Right renal pelvis (tissue), 4 donors: Measurements from ENCODE around the gene ABL2. TPM values are rescaled to one million over a fixed set of nuclear protein-coding genes. Genes with fewer than 3 reads are reported as not detected.
"Not testable (repeated sequence)": the region's sequence is repeated elsewhere in the genome, so short reads cannot be mapped to it uniquely, and the experiment has no call there.

ENCODE experiments used
- DNase-seq, 4 donors: peaks; one replicate each; pipeline ENCODE4 v3.0.0-alpha.2; 2013; ENCODE audit warnings: low read depth in 4 of 4, low spot score in 3 of 4, missing footprints in 1 of 4
- polyA plus RNA-seq, 4 donors: library from polyadenylated mRNA; unstranded; fragments of 120-200 nt; gene quantifications; one replicate each; pipeline ENCODE4 v1.2.1, GENCODE V29; 2013; ENCODE audit not compliant: insufficient read length in 4 of 4

Gene ABL2
- polyA plus RNA-seq: 10 to 100 TPM; 10.7 to 11.2 (median 10.9) TPM

DNA sequence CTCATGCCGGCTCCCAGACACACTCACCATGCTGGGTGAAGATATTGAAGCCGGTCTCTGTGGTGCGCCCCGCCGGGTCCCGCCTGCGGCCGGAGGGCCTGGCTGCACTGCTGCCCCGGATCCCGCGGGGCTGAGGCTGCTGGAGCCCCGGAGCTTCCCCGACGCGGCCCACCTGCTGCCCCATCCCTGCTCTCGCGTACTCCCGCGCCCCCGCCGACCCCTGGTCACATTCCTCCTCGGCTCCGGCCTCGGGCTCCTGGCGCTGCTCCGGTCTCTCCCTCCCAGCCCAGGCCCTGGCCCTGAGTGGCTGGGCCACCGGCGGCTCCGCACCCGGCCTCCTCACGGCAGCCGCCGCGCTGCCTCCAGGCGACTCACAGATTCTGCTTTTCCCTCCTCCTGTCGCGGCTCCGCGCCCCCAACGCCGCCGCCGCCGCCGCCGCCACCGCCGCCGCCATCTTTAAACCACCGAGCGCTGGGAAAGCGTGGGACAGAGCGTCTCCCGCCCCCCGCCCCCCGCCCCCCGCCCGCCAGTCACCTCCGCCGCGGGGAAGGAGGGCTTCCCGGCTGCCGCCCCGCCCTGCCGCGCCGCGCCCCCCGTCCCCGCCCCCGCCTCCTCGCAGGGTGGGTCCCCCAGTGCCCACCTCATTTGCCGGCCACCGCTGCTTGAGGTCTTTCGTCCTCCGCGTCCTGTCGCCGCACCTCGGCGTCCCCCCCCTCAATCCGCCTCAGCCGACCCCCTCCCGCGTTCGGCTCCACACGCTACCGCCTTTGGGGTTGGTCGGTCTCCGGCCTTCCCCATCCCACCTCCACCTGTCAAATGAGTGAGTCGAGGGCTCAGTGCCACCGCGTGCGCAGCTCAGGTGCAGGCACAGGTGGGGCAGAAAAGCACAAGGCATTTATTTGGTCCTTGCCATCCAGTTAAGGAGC, at the start of gene ABL2:
TSS of gene ABL2 (minus strand) at position 464 of the 927 bp plus-strand sequence. CDS start at position 184, 280 bp downstream.
- DNase-seq: peak in 2 of 4 donors; percentile 12 to 26

DNA sequence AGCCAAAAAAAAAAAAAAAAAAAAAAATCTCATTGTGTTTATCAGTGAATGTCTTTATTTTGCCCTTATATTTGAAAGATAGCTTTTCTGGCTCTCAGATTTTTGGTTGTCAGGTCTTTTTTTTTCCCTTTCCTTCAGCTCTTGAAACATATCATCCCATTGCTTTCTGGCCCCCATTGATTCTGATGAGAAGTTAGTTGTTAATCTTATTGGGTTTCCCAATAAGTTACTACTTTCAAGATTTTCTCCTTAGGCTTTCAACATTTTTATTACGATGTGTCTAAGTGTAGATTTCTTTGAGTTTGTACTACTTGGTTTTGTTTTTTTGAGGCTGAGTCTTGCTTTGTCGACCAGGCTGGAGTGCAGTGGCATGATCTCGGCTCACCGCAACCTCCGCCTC, 49.4 kb upstream of the ABL2 start:
- DNase-seq: no peak

GRCh38 chr1:179274424-179274823, 44.9 kb upstream of the ABL2 start:
- not testable (repeated sequence) for DNase-seq

- no peak for DNase-seq
Measured at GRCh38 chr1:179269071-179269470, 39.6 kb upstream of the ABL2 start.

GRCh38 chr1:179264507-179264906, 35.0 kb upstream of the ABL2 start:
- DNase-seq: no peak

DNA sequence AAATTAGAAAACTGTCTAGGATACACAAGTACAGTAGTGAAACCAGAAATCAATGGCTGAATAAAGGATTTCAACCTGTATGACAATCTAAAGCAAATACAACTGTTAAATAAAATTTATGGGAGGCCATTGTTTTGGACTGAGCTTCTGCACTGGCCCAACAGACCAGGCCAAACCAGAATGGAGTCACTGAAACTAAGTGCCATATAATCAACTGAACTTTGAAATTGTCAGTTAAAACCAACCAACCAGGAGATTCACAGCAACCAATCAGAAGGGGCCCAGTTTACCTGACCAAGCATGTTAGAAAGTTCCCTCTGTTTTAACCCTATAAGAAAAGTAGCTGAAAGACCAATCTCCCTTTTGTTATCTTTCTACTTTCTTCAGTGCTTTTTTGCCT, 33.6 kb upstream of the ABL2 start:
- DNase-seq: no peak

DNA sequence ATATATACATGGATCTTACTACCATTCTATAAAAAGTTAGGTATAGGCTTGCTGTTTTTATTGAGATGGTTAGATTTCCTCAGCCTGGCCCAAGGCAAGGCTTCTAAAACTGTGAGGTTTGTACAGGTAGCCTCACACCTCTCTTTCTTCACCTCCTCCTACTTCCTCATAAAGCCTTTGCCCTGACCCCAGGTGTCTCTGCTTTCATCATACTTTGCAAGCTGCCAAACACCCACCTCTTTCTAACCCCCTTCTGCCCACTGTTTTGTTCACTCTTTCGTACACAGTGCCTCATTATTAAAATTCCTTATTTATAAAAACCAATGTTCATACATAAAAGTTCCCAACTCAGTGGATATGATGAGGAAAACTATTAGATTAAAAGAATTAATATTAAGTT, 32.7 kb upstream of the ABL2 start:
- no peak for DNase-seq

GRCh38 chr1:179253286-179253972, 24.0 kb upstream of the ABL2 start:
- no peak for DNase-seq

DNA sequence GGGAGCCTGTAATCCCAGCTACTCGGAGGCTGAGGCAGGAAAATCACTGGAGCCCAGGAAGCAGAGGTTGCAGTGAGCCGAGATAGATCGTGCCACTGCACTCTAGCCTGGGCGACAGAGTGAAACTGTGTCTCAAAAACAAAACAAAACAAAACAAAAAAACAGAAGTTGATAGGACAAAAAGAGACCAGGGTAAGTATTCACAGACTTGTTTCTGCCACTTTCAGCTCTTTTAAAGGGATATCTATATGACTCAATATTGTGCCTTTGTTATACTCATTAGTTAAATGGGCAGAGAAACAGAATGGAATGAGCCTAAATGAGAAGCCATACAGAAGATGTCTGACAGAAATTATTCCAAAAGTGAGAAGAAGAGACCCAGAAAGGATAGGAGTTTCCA, 23.1 kb upstream of the ABL2 start:
- no peak for DNase-seq

- DNase-seq: no peak
Measured at GRCh38 chr1:179251675-179252074, 22.2 kb upstream of the ABL2 start.

GRCh38 chr1:179247923-179248322, 18.4 kb upstream of the ABL2 start:
- no peak for DNase-seq

- DNase-seq: not testable (repeated sequence)
Measured at GRCh38 chr1:179245426-179245825, 15.9 kb upstream of the ABL2 start.

GRCh38 chr1:179241530-179242097, 12.1 kb upstream of the ABL2 start:
- no peak for DNase-seq

GRCh38 chr1:179237222-179237621, 7.7 kb upstream of the ABL2 start:
- DNase-seq: no peak

- no peak for DNase-seq
Measured at GRCh38 chr1:179234863-179235262, 5.4 kb upstream of the ABL2 start.

- DNase-seq: no peak
Measured at GRCh38 chr1:179231923-179232322, 2.4 kb upstream of the ABL2 start.

DNA sequence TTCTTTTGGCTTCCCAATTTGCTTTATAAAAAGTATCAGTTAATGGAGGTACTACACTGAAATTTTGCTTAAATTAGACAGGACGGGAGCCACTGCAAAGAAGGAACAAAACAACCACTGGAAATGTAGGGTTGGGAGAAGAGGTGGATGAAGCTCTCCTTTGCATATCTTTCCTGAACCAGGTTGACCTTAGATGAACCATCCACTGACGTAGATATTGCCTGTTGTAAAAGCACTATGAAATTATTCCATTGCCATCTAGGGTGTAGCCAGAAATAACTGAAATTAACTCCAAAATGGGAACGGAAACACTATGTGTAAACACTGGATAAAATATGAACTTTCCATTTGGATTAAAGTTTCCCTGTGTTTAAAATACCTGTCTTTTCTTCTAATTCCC, 1.2 kb upstream of the ABL2 start:
- no peak for DNase-seq

DNA sequence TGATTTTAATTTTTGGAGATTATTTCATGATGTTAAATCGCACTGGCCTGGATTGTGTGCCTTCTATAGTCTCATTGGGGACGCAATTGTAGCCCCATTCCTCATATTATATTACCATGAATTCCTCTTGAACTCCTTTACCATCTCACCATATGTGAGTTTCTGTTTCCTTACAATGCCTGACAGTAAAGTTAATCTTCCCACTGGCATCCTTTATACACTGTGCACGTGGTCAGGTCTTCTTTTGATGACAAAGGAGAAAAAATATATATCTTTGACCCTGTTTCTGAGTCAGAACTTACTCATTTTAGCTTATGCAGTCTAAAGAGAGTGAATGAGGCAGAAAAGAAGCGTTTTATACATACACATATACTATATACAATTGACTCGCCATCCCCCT, 774 bp upstream of the ABL2 start:
- DNase-seq: no peak

DNA sequence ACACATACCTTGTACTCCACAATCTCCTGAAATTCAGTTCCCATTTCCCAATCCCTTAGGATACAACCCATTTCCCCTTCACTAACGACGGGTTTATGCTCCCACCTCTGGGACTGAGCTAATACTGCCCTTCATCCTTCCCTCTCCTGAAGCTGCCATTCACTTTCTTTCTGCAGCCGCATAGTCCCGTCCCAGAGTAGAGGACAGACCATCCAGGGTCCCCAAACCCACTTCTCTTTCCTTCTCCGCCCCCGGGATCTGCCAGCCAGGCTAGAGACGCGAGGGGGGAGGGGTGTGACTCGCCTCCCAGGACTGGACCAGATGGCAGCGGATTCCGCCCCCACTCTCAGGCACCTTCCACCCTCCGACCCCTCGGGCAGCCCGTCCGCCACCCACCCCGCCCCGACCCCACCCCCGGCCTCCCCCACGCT, 679 bp downstream of the ABL2 start:
- peak in 1 of 4 donors; percentile 51 for DNase-seq

DNA sequence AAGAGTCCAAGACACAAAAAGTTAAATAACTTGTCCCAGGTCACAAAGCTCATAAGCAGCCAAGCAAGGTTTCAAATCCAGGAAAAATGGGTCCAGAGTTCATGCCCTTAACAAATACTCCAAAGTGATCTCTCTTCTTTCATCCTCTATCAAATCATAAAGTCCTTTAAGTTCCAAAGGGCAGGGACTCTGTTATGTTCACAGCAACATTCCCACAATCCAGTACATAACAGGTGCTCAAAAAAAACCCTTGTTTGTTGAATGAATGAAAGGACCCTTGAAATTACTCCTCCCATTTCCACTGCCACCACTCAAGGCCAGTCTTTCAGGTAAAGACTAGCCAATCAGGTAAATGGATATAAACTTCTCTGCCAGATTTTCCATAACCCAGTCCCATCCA, 2.7 kb downstream of the ABL2 start:
- DNase-seq: no peak

DNA sequence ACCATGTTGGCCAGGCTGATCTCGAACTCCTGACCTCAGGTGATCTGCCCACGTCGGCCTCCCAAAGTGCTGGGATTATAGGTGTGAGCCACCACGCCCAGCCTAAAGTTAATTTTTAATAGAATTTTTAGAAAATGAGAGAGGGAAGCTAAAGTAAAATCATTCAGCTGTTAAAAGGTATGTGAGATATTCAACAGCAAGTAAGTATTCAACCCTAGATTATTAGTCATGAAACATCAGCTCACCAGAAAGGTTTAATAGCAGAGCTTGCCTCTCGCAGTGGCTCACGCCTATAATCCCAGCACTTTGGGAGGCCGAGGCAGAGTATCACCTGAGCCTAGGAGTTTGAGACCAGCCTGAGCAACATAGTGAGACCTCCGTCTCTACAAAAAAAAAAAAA, 5.0 kb downstream of the ABL2 start:
- DNase-seq: not testable (repeated sequence)
